ENCODE data around the gene TMEM52.
"Not testable (repeated sequence)": the region's sequence is repeated elsewhere in the genome, so short reads cannot be mapped to it uniquely, and the experiment has no call there.

Gene TMEM52

GRCh38 chr1:1945782-1946393 is 26.8 kb upstream of the TMEM52 start:
- no peak for DNase-seq (ENCODE audit: low read depth)

- DNase-seq (ENCODE audit: low read depth) = no peak
These were observed 24.9 kb upstream of the TMEM52 start for GRCh38 chr1:1943834-1944570.

- no peak for DNase-seq (ENCODE audit: low read depth)
These were observed 23.9 kb upstream of the TMEM52 start for GRCh38 chr1:1942753-1943656.

GRCh38 chr1:1941868-1942752 is 23.0 kb upstream of the TMEM52 start:
- DNase-seq (ENCODE audit: low read depth) = no peak

- no peak for DNase-seq (ENCODE audit: low read depth)
These were observed 22.2 kb upstream of the TMEM52 start for GRCh38 chr1:1941211-1941841.

- DNase-seq (ENCODE audit: low read depth) = no peak
These were observed 21.0 kb upstream of the TMEM52 start for GRCh38 chr1:1940123-1940425.

GRCh38 chr1:1939296-1940122 is 20.4 kb upstream of the TMEM52 start:
- no peak for DNase-seq (ENCODE audit: low read depth)

- DNase-seq (ENCODE audit: low read depth) = no peak
These were observed 19.7 kb upstream of the TMEM52 start for GRCh38 chr1:1938613-1939295.

GRCh38 chr1:1938276-1938573 is 19.1 kb upstream of the TMEM52 start:
- DNase-seq (ENCODE audit: low read depth) = no peak

GRCh38 chr1:1937549-1938275 is 18.6 kb upstream of the TMEM52 start:
- DNase-seq (ENCODE audit: low read depth) = no peak

GRCh38 chr1:1937061-1937460 is 18.0 kb upstream of the TMEM52 start:
- DNase-seq (ENCODE audit: low read depth) = no peak

GRCh38 chr1:1934848-1935247 is 15.8 kb upstream of the TMEM52 start:
- not testable (repeated sequence) for DNase-seq (ENCODE audit: low read depth)

GRCh38 chr1:1929639-1930545 is 10.8 kb upstream of the TMEM52 start:
- no peak for DNase-seq (ENCODE audit: low read depth)

- no peak for DNase-seq (ENCODE audit: low read depth)
These were observed 10.1 kb upstream of the TMEM52 start for GRCh38 chr1:1929102-1929638.

GRCh38 chr1:1928231-1929101 is 9.4 kb upstream of the TMEM52 start:
- no peak for DNase-seq (ENCODE audit: low read depth)

GRCh38 chr1:1927751-1928150 is 8.7 kb upstream of the TMEM52 start:
- no peak for DNase-seq (ENCODE audit: low read depth)

Measured in fibroblast of gingiva (primary cell).